Sigmoid colon (tissue), 7 donors: ENCODE data around the gene EIF4G3. TPM values are rescaled to one million over a fixed set of nuclear protein-coding genes. Genes with fewer than 3 reads are reported as not detected.

Experiments
- DNase-seq: peaks from one replicate; pipeline ENCODE4 v3.0.0-alpha.2; 2019
- H3K27ac ChIP-seq, 4 donors: fragments of 200-600 bp; sonication (generic); one replicate each; pipeline ENCODE4 v1.5.1; 2016 to 2019; ENCODE audit warnings: mild to moderate bottlenecking in 1 of 4
- H3K27me3 ChIP-seq, 3 donors: fragments of 200-600 bp; sonication (generic); one replicate each; pipeline ENCODE4 v1.5.1; 2019; ENCODE audit warnings: mild to moderate bottlenecking in 1 of 3
- H3K36me3 ChIP-seq, 4 donors: fragments of 200-600 bp; sonication (generic); one replicate each; pipeline ENCODE4 v1.5.1; 2016 to 2019
- H3K4me1 ChIP-seq, 4 donors: fragments of 200-600 bp; sonication (generic); one replicate each; pipeline ENCODE4 v1.5.1; 2017 to 2019
- H3K4me3 ChIP-seq, 4 donors: fragments of 200-600 bp; sonication (generic); one replicate each; pipeline ENCODE4 v1.5.1; 2017 to 2019; ENCODE audit warnings: mild to moderate bottlenecking in 2 of 4, moderate library complexity in 1 of 4
- H3K9me3 ChIP-seq, 4 donors: fragments of 200-600 bp in 3 of 4; sonication (generic) in 3 of 4; one replicate each; pipeline versions ENCODE4 v1.5.1 to v1.6.1; 2013 to 2019
- EP300 ChIP-seq, 4 donors: sonication (generic); formaldehyde crosslinking; IDR thresholded peaks; one replicate each; pipeline ENCODE4 v1.6.1; 2017; ENCODE audit warnings: antibody characterized with exemption in 4 of 4
- POLR2A ChIP-seq, 2 donors: fragments of 450-650 bp; IDR thresholded peaks; one replicate each; pipeline ENCODE4 v1.6.1; 2016; ENCODE audit warnings: antibody characterized with exemption in 2 of 2, mild to moderate bottlenecking in 2 of 2, moderate library complexity in 2 of 2
- POLR2AphosphoS5 ChIP-seq, 4 donors: sonication (generic); formaldehyde crosslinking; IDR thresholded peaks; one replicate each; pipeline ENCODE4 v1.6.1; 2017; ENCODE audit warnings: antibody characterized with exemption in 4 of 4
- WGBS, 2 donors: extraction: QIAGEN DNeasy Blood & Tissue Kit; methylation state at CpG; one replicate each; pipeline ENCODE4 v1.1.7; 2013; 5-methylcytosine and 5-hydroxymethylcytosine counted together
- intact Hi-C: fragments of 100-400 bp; cut with DNase I; formaldehyde crosslinking; loops from one replicate; pipeline ENCODE4 v1.15.1; 2023
- polyA plus RNA-seq, 3 donors: library from polyadenylated mRNA; stranded (reverse); fragments of 200-250 nt; gene quantifications; one replicate each; pipeline ENCODE4 v1.2.3, GENCODE V29; 2013
- total RNA-seq, 4 donors: library from RNA; depleted of rRNA; stranded (reverse); fragments of >200 nt; gene quantifications; one replicate each; pipeline ENCODE4 v1.1.0, GENCODE V29; 2016
- TF ChIP-seq, protein P1 (sequence below), 4 experiments: fragments of 450-650 bp in 3 of 4; fragments of 200-600 bp in 1 of 4; IDR thresholded peaks; one replicate each; pipeline ENCODE4 v1.5.1; 2016 to 2019; ENCODE audit warnings: antibody characterized with exemption in 4 of 4, mild to moderate bottlenecking in 3 of 4, moderate library complexity in 2 of 4
- donor health status: healthy with polysubstance abuse.
- donor health status: Bipolar disorder and iron deficiency.
- donor health status: healthy.

The EIF4G3 gene
- total and polyA plus RNA-seq, 7 donors = 13.4 to 65.9 (median 33.5) TPM

DNA sequence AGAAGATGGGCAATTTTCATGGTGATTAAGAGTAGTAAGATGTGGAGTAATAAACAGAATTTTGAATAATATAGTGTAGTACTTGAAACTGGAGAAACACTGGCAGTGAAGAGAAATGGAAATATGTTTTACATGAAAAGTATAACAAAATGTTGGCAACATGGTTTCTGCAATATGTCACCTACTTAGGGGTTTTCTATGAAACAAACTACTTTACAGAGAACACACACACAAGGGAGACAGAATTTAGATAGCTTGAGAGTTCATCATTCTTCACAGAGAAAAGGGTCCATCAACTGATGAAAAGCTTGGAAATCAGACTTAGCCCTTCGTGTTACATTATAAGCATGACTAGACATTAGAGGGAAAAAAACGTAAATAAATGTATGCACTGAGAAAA, 135.2 kb downstream of the EIF4G3 start:
- H3K4me1 ChIP-seq = peaks cover 0 to 12% (median 3%) of the 10 kb centered on the region in 4 donors
- no peak for DNase-seq
- intact Hi-C loops = no loop called here

DNA sequence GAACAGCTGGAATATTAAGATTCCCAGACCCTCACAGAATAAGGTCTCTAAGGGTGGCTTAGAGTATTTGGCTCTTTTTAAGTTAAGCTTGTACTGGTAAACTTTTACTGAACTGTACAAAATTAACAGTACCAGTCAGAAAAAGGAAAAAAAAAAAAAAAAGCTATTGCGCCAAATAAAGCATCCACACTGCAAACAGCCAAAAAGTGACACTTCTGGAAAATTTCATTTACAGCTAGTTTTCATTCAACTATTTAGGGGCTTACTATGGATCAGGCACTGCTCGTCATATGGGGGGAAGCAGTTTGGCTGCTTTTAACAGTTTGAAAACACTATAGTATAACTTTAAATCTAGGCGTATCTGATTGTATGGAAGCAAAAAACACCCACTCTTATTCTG, 139.6 kb downstream of the EIF4G3 start:
- no peaks in the 10 kb centered on the region for H3K36me3 ChIP-seq
- no peak for DNase-seq
- WGBS, 2 donors = 91% methylated on average over 3 of the region's 3 CpGs
- intact Hi-C loops = no loop called here
- no peaks in the 10 kb centered on the region for H3K9me3 ChIP-seq
- peaks cover 0 to 33% (median 29%) of the 10 kb centered on the region in 4 donors for H3K4me1 ChIP-seq
- H3K27ac ChIP-seq = no peak overlapping the region
- no peaks in the 10 kb centered on the region for H3K27me3 ChIP-seq
- no peak overlapping the region for H3K4me3 ChIP-seq
- no peak for TF ChIP-seq POLR2AphosphoS5 (IDR thresholded peaks at IDR 0.05)
- TF ChIP-seq EP300 (IDR thresholded peaks at IDR 0.05) = no peak
- TF ChIP-seq, protein P1, sequence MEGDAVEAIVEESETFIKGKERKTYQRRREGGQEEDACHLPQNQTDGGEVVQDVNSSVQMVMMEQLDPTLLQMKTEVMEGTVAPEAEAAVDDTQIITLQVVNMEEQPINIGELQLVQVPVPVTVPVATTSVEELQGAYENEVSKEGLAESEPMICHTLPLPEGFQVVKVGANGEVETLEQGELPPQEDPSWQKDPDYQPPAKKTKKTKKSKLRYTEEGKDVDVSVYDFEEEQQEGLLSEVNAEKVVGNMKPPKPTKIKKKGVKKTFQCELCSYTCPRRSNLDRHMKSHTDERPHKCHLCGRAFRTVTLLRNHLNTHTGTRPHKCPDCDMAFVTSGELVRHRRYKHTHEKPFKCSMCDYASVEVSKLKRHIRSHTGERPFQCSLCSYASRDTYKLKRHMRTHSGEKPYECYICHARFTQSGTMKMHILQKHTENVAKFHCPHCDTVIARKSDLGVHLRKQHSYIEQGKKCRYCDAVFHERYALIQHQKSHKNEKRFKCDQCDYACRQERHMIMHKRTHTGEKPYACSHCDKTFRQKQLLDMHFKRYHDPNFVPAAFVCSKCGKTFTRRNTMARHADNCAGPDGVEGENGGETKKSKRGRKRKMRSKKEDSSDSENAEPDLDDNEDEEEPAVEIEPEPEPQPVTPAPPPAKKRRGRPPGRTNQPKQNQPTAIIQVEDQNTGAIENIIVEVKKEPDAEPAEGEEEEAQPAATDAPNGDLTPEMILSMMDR (IDR thresholded peaks at IDR 0.05) = no peak
- no peak for TF ChIP-seq POLR2A (IDR thresholded peaks at IDR 0.05)

More for the DNA sequence above, 135.2 kb downstream of the EIF4G3 start:
- TF ChIP-seq, protein P1 (IDR thresholded peaks at IDR 0.05) = no peak
- no peak for TF ChIP-seq EP300 (IDR thresholded peaks at IDR 0.05)
- no peak for TF ChIP-seq POLR2AphosphoS5 (IDR thresholded peaks at IDR 0.05)
- no peak for TF ChIP-seq POLR2A (IDR thresholded peaks at IDR 0.05)
- H3K27ac ChIP-seq = no peak overlapping the region
- H3K27me3 ChIP-seq = no peaks in the 10 kb centered on the region
- H3K4me3 ChIP-seq = no peak overlapping the region
- 94 to 97% methylated on average over 2 of the region's 2 CpGs for WGBS, 2 donors
- no peaks in the 10 kb centered on the region for H3K36me3 ChIP-seq
- H3K9me3 ChIP-seq = no peaks in the 10 kb centered on the region

DNA sequence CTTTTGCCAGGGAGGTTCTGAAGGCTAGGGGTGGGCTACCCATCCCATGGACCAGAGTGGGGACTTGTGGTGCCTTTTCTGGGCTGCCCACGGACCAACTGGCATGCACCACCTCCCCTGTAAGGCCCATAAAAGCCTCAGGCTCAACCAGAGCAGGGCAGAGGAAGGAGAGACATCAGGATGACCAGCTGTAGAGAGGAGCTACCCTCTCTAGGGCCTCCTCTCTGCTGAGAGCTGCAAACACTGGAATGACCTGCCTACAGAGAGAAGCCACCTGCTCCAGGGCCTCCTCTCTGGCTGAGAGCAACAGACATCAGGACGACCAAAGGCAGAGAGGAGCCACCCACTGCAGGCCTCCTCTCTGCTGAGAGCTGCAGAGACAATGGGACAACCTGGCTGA, 140.9 kb downstream of the EIF4G3 start:
- Histone ChIP-seq H3K27me3 (no peaks in the 10 kb centered on the region), H3K27ac (no peak overlapping the region), H3K4me3 (no peak overlapping the region), H3K36me3 (no peaks in the 10 kb centered on the region), H3K9me3 (no peaks in the 10 kb centered on the region), H3K4me1 (peaks cover 0 to 46% (median 41%) of the 10 kb centered on the region in 4 donors)
- 79 to 98% methylated on average over 2 of the region's 2 CpGs for WGBS, 2 donors
- intact Hi-C loops = no loop called here
- TF ChIP-seq POLR2AphosphoS5 (IDR thresholded peaks at IDR 0.05) (no peak), POLR2A (IDR thresholded peaks at IDR 0.05) (no peak), EP300 (IDR thresholded peaks at IDR 0.05) (no peak)
- DNase-seq = no peak

DNA sequence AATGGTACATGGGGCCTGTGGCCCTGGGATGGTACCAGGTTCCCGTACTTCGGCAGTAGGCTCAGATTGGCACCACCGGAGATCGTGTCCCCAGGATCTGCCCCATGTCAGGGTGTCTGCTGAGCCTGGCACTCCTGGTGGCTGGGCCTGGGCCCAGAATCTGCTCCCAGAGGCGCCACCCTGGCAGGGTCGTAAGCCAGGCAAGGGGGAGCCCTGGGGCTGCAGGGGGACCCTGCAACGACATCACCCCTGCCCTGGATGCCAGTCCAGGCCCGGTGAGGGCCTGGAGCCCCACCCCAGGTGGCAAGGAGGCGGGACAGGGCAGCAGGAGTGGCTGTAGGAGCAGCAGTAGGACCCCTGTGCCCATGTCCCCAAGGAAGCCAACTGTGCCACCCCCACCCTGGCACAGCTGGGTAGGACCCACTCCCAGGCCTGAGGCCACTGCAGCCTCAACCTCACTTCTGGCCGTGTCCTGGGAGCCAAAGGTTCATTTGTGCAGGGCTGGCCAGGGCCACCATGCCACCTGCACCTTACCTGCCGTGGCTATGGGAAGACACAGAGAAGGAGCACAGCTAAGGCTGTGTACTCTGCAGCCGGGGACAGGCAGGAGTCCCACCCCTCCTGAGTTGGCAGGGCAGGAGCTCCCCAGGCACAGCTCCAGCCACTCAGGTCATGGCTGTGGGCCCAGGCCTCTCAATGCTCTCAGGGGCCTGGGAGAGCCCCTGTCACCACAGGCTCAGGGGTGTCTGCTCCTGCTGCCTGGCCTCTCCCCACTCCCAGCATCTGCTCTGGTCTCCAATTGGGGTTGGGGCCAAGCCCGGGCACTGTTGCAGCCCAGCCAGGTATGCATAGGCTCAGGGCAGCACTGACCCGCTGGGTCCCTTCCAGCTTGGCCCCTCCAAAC, 141.7 kb downstream of the EIF4G3 start:
- no peak overlapping the region for H3K27ac ChIP-seq
- H3K27me3 ChIP-seq = no peaks in the 10 kb centered on the region
- peaks cover 0 to 46% (median 44%) of the 10 kb centered on the region in 4 donors for H3K4me1 ChIP-seq
- DNase-seq = no peak
- intact Hi-C loops = no loop called here
- TF ChIP-seq POLR2AphosphoS5 (IDR thresholded peaks at IDR 0.05) = no peak
- TF ChIP-seq EP300 (IDR thresholded peaks at IDR 0.05) = no peak
- no peak overlapping the region for H3K4me3 ChIP-seq
- no peaks in the 10 kb centered on the region for H3K36me3 ChIP-seq
- H3K9me3 ChIP-seq = no peaks in the 10 kb centered on the region
- whole genome bisulfite sequencing, 2 donors = 89 to 94% methylated on average over 14 of the region's 14 CpGs

DNA sequence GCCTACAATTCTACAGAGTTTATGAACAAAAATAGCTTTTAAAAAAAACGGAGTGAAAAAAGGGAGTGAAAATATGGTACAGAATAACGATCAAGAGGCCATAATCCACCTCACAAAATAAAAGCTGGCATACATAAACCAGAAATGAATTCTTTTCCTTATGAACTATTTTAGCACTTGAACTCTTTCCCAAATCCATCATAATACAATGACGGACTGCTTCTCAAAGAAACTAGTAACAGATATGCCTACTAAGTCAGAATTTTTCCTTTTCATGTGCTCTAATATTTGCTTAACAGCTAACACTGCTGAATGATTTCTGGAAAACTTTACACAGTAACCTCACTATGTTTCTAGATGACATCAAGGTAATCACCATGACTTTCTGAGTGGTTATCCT, 144.0 kb downstream of the EIF4G3 start:
- Histone ChIP-seq H3K4me3 (no peak overlapping the region), H3K36me3 (no peaks in the 10 kb centered on the region), H3K4me1 (peaks cover 0 to 47% (median 44%) of the 10 kb centered on the region in 4 donors), H3K27me3 (no peaks in the 10 kb centered on the region), H3K9me3 (no peaks in the 10 kb centered on the region), H3K27ac (no peak overlapping the region)
- no peak for DNase-seq
- TF ChIP-seq, protein P1 (IDR thresholded peaks at IDR 0.05) = no peak
- TF ChIP-seq POLR2A (IDR thresholded peaks at IDR 0.05) = no peak
- no peak for TF ChIP-seq POLR2AphosphoS5 (IDR thresholded peaks at IDR 0.05)
- no peak for TF ChIP-seq EP300 (IDR thresholded peaks at IDR 0.05)
- 80 to 86% methylated on average over 3 of the region's 3 CpGs for WGBS, 2 donors
- intact Hi-C loops = no loop called here
